HEK293 (cell line): ENCODE results near the gene ASTN2.

Source experiments
- CTCF ChIP-seq: fragments of 450-650 bp; formaldehyde crosslinking; IDR thresholded peaks from 2 replicates; pipeline ENCODE4 v1.5.1; 2016; ENCODE audit warnings: missing biosample characterization, missing genetic modification characterization
- ZNF362 ChIP-seq: fragments of 450-650 bp; formaldehyde crosslinking; IDR thresholded peaks from 2 replicates; pipeline ENCODE4 v1.5.1; 2016; ENCODE audit warnings: missing biosample characterization, missing genetic modification characterization
- ZNF518A ChIP-seq: fragments of 450-650 bp; formaldehyde crosslinking; conservative IDR thresholded peaks from 2 replicates; pipeline ENCODE4 v1.5.1; 2016; ENCODE audit warnings: low read depth, missing biosample characterization, missing genetic modification characterization

GRCh38 chr9:117072216-117072615 is 342.6 kb downstream of the ASTN2 start:
- no peak for TF ChIP-seq ZNF518A (tag by site-specific recombination)
- TF ChIP-seq CTCF (tag by site-specific recombination) = no peak
- TF ChIP-seq ZNF362 (tag by site-specific recombination) = no peak
